H1 (cell line): Measurements from ENCODE around the gene ERC1.

Experiments used
- CHD2 ChIP-seq: IDR thresholded peaks from 2 replicates; pipeline ENCODE4 v1.6.1; 2012; ENCODE audit warnings: low read length, improper control_type of control experiment
- CTCF ChIP-seq, 3 experiments: IDR thresholded peaks; 1 replicate in 2 of 3; 2 replicates in 1 of 3; pipeline versions ENCODE4 v1.5.1 to v1.6.1; 2011; ENCODE audit warnings: low read length in 3 of 3, mild to moderate bottlenecking in 3 of 3, inconsistent platforms in 2 of 3, low read depth in 1 of 3, moderate library complexity in 1 of 3; ENCODE audit not compliant: insufficient read depth in 1 of 3; ENCODE audit errors: control extremely low read depth in 1 of 3
- HDAC2 ChIP-seq, 2 experiments: fragments of 300-600 bp in 1 of 2; sonication (generic) in 1 of 2; IDR thresholded peaks; 2 replicates each; pipeline ENCODE4 v1.6.1; 2011 to 2012; ENCODE audit warnings: low read depth in 2 of 2, low read length in 2 of 2, mild to moderate bottlenecking in 2 of 2, moderate library complexity in 2 of 2, borderline replicate concordance in 1 of 2, inconsistent platforms in 1 of 2
- POLR2A ChIP-seq, 2 experiments: IDR thresholded peaks; 1 replicate in 1 of 2; 2 replicates in 1 of 2; pipeline ENCODE4 v1.6.1; 2011; ENCODE audit warnings: low read depth in 2 of 2, low read length in 2 of 2, mild to moderate bottlenecking in 2 of 2; ENCODE audit errors: control extremely low read depth in 1 of 2

DNA sequence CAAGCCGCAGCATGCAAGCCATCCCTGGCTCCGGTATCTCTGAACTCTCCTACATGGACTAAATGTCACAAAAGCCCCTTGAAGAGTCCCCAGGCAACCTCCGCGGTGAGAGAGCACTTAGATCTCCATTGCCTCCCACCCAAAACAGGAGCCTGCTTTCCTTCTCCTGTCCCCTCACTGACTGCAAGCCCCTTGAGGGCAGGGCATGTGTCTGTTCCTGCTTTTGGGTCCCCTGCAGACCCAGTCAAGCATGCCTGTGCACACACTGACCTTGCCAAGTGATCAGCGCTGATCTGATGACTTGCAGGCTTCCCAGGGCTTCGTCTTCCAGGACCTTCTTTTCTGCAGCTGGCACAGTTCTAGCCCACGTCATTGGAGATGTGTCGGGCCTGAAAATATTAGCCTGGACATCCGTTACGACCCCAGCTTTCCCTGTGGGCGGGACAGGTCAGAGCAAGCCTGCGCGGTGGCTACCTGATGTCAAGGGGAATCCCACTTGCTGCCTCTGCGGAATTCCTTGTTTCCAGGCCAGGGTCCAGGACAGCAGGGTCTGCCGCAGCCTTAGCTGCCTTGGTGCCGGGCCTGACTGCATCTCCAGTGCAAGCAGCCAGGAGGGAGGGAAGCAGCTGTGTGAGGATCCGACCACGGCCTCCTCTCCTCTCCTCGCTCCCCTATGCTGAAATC, 510.8 kb downstream of the ERC1 start:
- TF ChIP-seq POLR2A (IDR thresholded peaks at IDR 0.05; ENCODE audit: control extremely low read depth in 1 of 2, low read depth in 2 of 2, low read length in 2 of 2) (no peak), CHD2 (no peak), HDAC2 (IDR thresholded peaks at IDR 0.05; ENCODE audit: borderline replicate concordance in 1 of 2, low read depth in 2 of 2, low read length in 2 of 2) (no peak), CTCF (IDR thresholded peaks at IDR 0.05; ENCODE audit: control extremely low read depth in 1 of 3, insufficient read depth in 1 of 3, low read depth in 1 of 3, low read length in 3 of 3) (no peak)
